Esophagus squamous epithelium (tissue), 5 donors: ENCODE measurements around the gene ZNF750. TPM values are rescaled to one million over a fixed set of nuclear protein-coding genes. Genes with fewer than 3 reads are reported as not detected.

ENCODE experiments used
- DNase-seq: peaks from one replicate; lab custom pipeline; 2025; lab: John Stamatoyannopoulos, UW
- H3K27ac ChIP-seq, 4 donors: fragments of 200-600 bp; sonication (generic); one replicate each; pipeline ENCODE4 v1.5.1; 2016 to 2019; ENCODE audit warnings: mild to moderate bottlenecking in 1 of 4
- H3K27me3 ChIP-seq, 4 donors: fragments of 200-600 bp; sonication (generic); 1 replicate in 3 of 4; 2 replicates in 1 of 4; pipeline versions ENCODE4 v1.5.1 to v1.6.0; 2017 to 2021; ENCODE audit warnings: antibody characterized with exemption in 1 of 4
- H3K36me3 ChIP-seq, 3 donors: fragments of 200-600 bp; sonication (generic); one replicate each; pipeline ENCODE4 v1.5.1; 2016 to 2019
- H3K4me1 ChIP-seq, 3 donors: fragments of 200-600 bp; sonication (generic); one replicate each; pipeline ENCODE4 v1.5.1; 2017 to 2019
- H3K4me3 ChIP-seq, 4 donors: fragments of 200-600 bp; sonication (generic); 1 replicate in 3 of 4; 2 replicates in 1 of 4; pipeline ENCODE4 v1.5.1; 2016 to 2019; ENCODE audit warnings: mild to moderate bottlenecking in 2 of 4, moderate library complexity in 1 of 4
- H3K9me3 ChIP-seq, 3 donors: fragments of 200-600 bp; sonication (generic); one replicate each; pipeline ENCODE4 v1.5.1; 2016 to 2019
- POLR2A ChIP-seq, 4 donors: fragments of 450-650 bp; IDR thresholded peaks; one replicate each; pipeline ENCODE4 v1.6.1; 2017; ENCODE audit warnings: antibody characterized with exemption in 4 of 4, mild to moderate bottlenecking in 4 of 4, moderate library complexity in 3 of 4
- WGBS, 2 donors: methylation state at CpG; one replicate each; pipeline ENCODE4 v1.1.5; 2018; 5-methylcytosine and 5-hydroxymethylcytosine counted together
- intact Hi-C: fragments of 100-400 bp; cut with DNase I; formaldehyde crosslinking; loops from one replicate; pipeline ENCODE4 v1.15.0; 2022
- total RNA-seq, 4 donors: library from RNA; depleted of rRNA; stranded (reverse); fragments of >200 nt; gene quantifications; one replicate each; pipeline ENCODE4 v1.1.0, GENCODE V29; 2016
- TF ChIP-seq, protein P1 (sequence below), 6 experiments: fragments of 450-650 bp in 4 of 6; fragments of 200-600 bp in 2 of 6; sonication (generic) in 2 of 6; IDR thresholded peaks; one replicate each; pipeline ENCODE4 v1.5.1; 2016 to 2019; ENCODE audit warnings: antibody characterized with exemption in 6 of 6, mild to moderate bottlenecking in 4 of 6, moderate library complexity in 4 of 6
- donor health status: DM: yes; HTN: yes; CAD: no.

The ZNF750 gene
- total RNA-seq, 4 donors from 2014 or later: 55.4 to 253 (median 96.8) TPM

DNA sequence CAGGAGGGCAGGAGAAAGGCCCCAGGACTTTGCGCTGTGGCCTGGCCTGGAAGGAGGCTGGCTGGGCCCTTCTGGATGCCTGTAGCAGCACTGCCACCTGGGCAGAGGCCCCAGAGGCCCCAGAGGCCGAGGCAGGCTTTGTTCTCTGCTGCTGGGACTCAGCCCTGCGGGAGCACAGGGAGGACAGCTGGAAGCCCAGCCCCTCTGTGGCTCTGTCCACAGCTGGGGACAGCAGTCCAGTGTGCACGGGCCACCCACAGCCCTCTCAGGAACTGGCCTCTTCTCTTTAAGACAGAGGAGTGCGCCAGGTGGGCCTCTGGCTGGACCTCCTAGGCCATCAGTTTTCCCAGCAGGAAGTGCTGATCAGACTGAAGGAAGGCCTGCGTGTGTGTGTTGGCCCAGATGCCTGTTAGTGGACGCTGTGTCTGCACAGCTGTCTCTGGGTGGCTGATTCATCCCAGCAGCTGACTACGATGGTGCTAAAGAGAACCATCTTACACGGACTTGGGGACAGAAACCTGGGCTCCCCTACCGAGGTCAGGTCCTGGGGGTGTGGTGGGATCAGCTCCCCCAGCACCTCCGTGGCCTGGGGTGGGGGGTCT lies 26.9 kb upstream of the ZNF750 start:
- DNase-seq: no peak
- H3K36me3 ChIP-seq: peaks cover 0 to 18% (median 6%) of the 10 kb centered on the region in 3 donors
- TF ChIP-seq, protein P1, sequence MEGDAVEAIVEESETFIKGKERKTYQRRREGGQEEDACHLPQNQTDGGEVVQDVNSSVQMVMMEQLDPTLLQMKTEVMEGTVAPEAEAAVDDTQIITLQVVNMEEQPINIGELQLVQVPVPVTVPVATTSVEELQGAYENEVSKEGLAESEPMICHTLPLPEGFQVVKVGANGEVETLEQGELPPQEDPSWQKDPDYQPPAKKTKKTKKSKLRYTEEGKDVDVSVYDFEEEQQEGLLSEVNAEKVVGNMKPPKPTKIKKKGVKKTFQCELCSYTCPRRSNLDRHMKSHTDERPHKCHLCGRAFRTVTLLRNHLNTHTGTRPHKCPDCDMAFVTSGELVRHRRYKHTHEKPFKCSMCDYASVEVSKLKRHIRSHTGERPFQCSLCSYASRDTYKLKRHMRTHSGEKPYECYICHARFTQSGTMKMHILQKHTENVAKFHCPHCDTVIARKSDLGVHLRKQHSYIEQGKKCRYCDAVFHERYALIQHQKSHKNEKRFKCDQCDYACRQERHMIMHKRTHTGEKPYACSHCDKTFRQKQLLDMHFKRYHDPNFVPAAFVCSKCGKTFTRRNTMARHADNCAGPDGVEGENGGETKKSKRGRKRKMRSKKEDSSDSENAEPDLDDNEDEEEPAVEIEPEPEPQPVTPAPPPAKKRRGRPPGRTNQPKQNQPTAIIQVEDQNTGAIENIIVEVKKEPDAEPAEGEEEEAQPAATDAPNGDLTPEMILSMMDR (IDR thresholded peaks at IDR 0.05): no peak
- TF ChIP-seq POLR2A (IDR thresholded peaks at IDR 0.05): no peak
- H3K27me3 ChIP-seq: no peaks in the 10 kb centered on the region
- intact Hi-C loops: no loop called here
- WGBS, 2 donors: 60% methylated on average over 1 of the region's 11 CpGs; no CpG with 5 or more reads in 1 of the 2 donors
- H3K27ac ChIP-seq: peak overlapping the region; percentile 17 to 85 (median 78)
- H3K4me3 ChIP-seq: no peak overlapping the region
- peaks cover 41 to 84% (median 45%) of the 10 kb centered on the region in 3 donors for H3K4me1 ChIP-seq
- no peaks in the 10 kb centered on the region for H3K9me3 ChIP-seq

DNA sequence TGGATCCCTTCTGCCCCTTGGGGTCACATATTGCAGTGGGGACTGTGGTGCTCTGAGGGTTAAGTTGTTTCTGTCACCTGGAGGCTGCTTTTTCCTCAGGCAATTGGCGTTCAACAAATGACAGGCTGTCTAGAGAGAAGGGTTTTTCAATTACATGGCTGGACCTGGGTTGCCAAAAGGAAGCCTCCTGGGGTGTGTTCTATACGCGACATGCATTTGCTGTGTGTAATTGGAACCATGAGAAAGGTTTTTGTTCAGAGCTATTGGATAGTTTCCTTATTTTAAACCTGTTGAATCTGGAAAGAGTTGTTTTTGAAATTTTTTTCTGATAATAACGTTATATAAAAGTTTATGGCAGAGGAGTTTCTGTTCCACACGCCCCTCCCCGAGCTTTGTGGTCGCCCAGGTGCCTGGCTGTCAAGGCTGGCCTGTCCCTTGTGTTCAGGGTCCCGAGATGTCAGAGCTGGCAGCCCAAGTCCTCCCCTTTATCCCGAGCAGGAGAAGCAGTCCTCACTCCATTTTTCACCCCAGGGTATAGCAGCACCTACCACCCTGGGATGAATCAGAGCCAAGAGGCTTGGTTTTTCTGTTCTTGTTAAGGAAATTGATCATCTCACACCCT lies 26.1 kb upstream of the ZNF750 start:
- no peaks in the 10 kb centered on the region for H3K27me3 ChIP-seq
- H3K9me3 ChIP-seq: no peaks in the 10 kb centered on the region
- DNase-seq: no peak
- peaks cover 34 to 81% (median 37%) of the 10 kb centered on the region in 3 donors for H3K4me1 ChIP-seq
- H3K4me3 ChIP-seq: no peak overlapping the region
- WGBS, 2 donors: 62 to 64% methylated on average over 9 of the region's 9 CpGs
- intact Hi-C loops: no loop called here
- H3K27ac ChIP-seq: peak overlapping the region; percentile 17 to 85 (median 78)
- peaks cover 0 to 10% (median 6%) of the 10 kb centered on the region in 3 donors for H3K36me3 ChIP-seq
- TF ChIP-seq, protein P1 (IDR thresholded peaks at IDR 0.05): no peak
- TF ChIP-seq POLR2A (IDR thresholded peaks at IDR 0.05): no peak

DNA sequence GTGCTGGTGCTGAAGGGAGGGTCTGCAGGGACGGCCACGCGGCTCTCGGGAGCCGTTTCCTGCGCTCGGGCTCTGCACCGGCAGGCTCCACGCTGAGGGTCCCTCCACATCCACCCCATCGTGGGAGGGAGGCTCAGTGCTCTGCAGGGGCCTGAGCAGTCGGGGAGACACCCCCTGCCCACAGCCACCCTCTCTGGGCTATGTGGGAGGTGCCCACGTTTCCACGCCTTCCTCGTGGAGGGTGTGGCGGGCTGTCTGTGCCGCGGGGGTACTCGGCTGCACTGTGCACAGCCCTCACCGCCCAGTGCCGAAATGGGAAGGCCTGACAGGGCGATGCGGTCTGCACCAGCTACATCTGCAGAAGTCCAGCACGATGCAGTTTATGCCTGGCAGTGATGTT lies 25.5 kb upstream of the ZNF750 start:
- 66 to 90% methylated on average over 10 to 15 of the region's 23 CpGs for WGBS, 2 donors
- Histone ChIP-seq H3K36me3 (peaks cover 0 to 3% (median 3%) of the 10 kb centered on the region in 3 donors), H3K9me3 (no peaks in the 10 kb centered on the region), H3K27ac (peak overlapping the region in 3 of 4 donors; percentile 17 to 85 (median 80)), H3K4me1 (peaks cover 40 to 81% (median 41%) of the 10 kb centered on the region in 3 donors), H3K4me3 (no peak overlapping the region), H3K27me3 (no peaks in the 10 kb centered on the region)
- intact Hi-C loops: no loop called here
- no peak for DNase-seq
- TF ChIP-seq, protein P1 (IDR thresholded peaks at IDR 0.05): no peak
- TF ChIP-seq POLR2A (IDR thresholded peaks at IDR 0.05): no peak

DNA sequence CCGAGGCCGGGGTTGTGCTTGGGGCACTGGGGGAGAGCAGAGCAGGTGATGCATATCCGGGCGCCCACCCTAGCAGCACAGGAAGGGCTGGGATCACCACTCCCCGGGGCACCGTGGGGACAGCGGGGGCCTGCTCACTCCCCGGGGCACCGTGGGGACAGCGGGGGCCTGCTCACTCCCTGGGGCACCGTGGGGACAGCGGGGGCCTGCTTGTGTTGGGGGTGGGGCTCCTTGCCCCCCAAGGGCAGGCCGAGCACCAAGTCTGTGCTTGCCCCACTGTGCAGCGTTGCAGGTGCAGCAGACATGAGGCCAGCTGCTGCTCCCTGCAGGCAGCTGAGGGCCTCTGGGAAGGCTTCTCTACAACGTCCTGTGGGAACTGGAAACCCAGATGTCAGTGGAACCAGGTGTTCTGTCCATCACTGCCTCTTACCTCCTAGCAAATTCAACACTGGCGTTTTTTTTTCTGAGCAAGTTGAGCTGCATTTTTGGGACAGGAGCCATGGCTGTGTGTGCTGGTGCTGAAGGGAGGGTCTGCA lies 25.0 kb upstream of the ZNF750 start:
- H3K9me3 ChIP-seq: no peaks in the 10 kb centered on the region
- WGBS, 2 donors: no CpG with 5 or more reads among the region's 16 CpGs
- no peak overlapping the region for H3K4me3 ChIP-seq
- peaks cover 43 to 81% (median 45%) of the 10 kb centered on the region in 3 donors for H3K4me1 ChIP-seq
- TF ChIP-seq, protein P1 (IDR thresholded peaks at IDR 0.05): no peak
- no peak for TF ChIP-seq POLR2A (IDR thresholded peaks at IDR 0.05)
- peak overlapping the region; percentile 75 to 85 (median 82) for H3K27ac ChIP-seq
- no peaks in the 10 kb centered on the region for H3K36me3 ChIP-seq
- intact Hi-C loops: no loop called here
- DNase-seq: no peak
- H3K27me3 ChIP-seq: no peaks in the 10 kb centered on the region
